ENCODE data around the gene NOL8.

The NOL8 gene

DNA sequence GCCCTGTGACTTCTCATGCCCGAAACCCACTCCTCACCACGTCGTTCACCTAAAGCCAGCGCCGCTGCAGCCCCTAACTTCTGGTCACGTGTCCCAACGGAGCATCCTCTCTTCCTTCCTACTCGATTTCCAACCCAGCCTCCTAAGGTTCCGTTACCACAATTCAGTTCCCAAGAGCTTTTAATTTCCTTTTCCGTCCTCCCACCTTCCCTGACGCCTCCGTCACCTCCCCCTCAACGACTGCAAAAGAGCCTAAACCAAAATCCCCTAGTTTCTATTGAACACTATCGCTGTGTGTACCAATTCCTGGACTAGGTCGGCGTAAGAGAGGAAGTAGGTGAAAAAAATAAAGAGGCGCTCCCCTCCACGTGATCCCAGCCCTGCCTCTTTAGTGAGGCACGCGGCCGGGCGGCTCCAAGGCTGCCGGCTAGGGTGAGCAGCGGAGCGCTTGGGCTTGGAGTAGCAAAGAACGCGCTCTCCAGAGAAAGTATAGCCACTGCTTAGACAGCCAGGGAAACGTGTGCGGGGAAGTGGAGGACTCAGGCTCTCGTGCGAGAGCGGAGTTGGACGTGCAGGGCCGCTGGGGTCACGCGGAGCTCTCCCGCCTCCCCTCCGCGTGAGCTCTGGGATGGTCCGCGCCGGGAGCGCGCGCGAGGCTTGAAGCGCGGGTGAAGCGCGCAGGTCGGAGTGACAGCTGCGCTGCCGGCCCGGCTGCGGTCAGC, at the start of gene NOL8, which contains the start of gene CENPP:
Gene NOL8 (minus strand): TSS at position 82 of the 722 bp plus-strand sequence. CDS start 1,189 bp downstream, outside the sequence.
Gene CENPP (plus strand): TSS at position 685 of the 722 bp plus-strand sequence.
- Mint-ChIP-seq H3K36me3 (ENCODE audit: low read depth) (peaks cover 37% of the 10 kb centered on the region), H3K27me3 (no peaks in the 10 kb centered on the region), H3K4me1 (ENCODE audit: low read depth) (peaks cover 40% of the 10 kb centered on the region), H3K4me3 (peak within 1 kb of the TSS; percentile 97), H3K27ac (peak within 1 kb of the TSS; percentile 99), H3K9me3 (no peaks in the 10 kb centered on the region)

DNA sequence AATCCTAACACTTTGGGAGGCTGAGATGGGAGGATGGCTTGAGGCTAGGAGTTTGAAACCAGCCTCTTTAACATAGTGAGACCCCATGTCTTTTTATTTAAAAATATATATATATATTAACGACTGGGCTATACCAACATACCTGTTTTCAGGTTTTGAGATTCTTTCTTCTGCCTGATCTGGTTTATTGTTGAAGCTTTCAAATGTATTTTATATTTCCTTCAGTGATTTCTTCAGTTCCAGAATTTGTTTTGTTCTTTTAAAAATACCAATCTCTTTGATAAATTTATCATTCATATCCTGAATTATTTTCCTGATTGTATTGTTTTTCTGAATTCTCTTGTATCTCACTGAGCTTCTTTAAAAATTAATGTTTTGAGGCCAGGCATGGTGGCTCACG, 48.0 kb upstream of the NOL8 start:
- H3K4me3 Mint-ChIP-seq: no peak overlapping the region
- no peak overlapping the region for H3K27ac Mint-ChIP-seq
- H3K4me1 Mint-ChIP-seq (ENCODE audit: low read depth): no peaks in the 10 kb centered on the region

DNA sequence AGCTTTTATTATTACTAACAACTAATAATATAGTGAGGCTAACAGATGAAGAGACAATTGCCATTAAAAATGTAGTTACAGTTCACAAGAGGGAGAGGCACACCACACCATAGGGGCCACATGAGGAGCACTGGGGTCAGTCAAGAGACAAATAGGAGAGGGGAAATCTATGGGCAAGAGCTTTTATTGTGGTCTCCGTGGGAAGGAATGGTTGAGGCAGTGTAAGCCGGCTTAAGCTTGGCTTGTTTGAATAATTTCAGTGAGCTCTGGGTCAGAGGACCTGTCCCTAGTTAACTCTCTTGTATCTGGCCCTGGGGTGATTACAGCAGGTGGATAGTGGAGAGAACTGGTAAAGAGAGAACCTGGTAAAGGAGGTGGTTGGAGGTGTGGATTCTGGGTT, 43.9 kb upstream of the NOL8 start:
- H3K9me3 Mint-ChIP-seq: peaks cover 13% of the 10 kb centered on the region
- H3K36me3 Mint-ChIP-seq (ENCODE audit: low read depth): peaks cover 47% of the 10 kb centered on the region
- no peaks in the 10 kb centered on the region for H3K27me3 Mint-ChIP-seq
- H3K4me1 Mint-ChIP-seq (ENCODE audit: low read depth): no peaks in the 10 kb centered on the region
- H3K27ac Mint-ChIP-seq: no peak overlapping the region
- no peak overlapping the region for H3K4me3 Mint-ChIP-seq

More for the DNA sequence above, 48.0 kb upstream of the NOL8 start:
- Mint-ChIP-seq H3K9me3 (peaks cover 31% of the 10 kb centered on the region), H3K36me3 (ENCODE audit: low read depth) (peaks cover 54% of the 10 kb centered on the region), H3K27me3 (no peaks in the 10 kb centered on the region)

DNA sequence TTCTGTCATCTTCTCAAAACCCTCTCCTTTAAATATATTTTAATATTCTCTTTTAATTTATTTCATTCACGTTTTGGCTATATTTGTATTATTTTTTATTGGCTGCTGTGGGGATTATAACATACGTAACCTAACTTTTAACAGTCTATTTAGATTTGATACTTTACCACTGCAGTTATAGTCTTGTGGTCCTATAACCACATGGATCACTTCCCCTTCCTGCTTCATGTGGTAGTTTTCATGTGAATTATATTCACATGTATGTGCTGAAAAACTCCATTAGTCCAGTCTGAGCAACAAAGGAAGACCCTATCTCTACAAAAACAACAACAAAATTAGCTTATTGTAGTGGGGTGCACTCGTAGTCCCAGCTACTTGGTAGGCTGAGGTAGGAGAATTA, 34.9 kb upstream of the NOL8 start:
- peaks cover 43% of the 10 kb centered on the region for H3K36me3 Mint-ChIP-seq (ENCODE audit: low read depth)
- no peaks in the 10 kb centered on the region for H3K4me1 Mint-ChIP-seq (ENCODE audit: low read depth)
- H3K27ac Mint-ChIP-seq: no peak overlapping the region
- no peak overlapping the region for H3K4me3 Mint-ChIP-seq
- peaks cover 18% of the 10 kb centered on the region for H3K9me3 Mint-ChIP-seq
- H3K27me3 Mint-ChIP-seq: no peaks in the 10 kb centered on the region

DNA sequence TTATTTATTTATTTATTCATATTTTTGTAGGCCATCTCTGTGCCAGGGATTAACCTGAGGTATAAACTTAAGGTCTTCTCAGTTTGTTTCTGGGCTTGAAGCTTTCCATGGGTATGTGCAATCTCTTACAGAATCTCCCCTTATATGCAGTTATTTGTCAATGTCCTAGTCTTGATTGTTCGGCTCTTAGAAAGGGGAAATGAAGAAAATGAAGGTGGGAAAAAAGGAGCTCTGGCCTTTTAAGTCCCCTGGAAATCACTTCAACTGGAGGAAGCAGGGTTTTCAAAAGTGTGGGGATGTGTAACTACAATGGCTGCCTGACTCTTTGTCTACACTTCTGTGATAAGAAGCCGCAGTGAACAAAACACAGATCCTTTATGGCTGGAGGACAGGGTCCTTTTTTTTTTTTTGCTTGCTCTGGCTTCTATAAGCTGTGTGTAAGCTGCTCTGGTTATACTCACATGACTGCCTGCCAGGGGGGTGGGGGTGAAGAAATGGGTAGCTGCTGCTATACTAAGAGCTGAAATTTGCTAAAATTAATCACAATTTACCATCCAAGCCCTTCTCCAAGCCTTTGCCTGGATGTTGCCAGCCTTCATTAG, 34.3 kb upstream of the NOL8 start:
- Mint-ChIP-seq H3K27ac (no peak overlapping the region), H3K27me3 (no peaks in the 10 kb centered on the region)

DNA sequence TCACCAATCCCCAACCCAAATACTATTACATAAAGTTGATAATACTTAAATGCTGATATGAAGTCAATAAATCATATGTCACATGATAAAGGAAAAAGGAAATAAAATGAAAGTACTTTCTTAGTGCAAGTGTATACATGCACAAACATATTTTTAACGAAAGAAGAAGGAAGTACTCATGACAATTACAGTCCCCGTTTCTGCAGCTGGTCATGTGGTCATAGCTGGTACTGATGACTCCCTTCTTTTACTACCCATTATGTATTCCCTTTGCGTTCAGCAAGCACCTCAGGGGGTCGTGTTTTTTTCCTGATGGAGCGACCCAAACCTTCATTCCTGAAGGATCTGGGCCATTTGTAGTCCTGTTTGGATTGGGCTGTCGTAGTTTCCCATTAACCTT, 27.9 kb upstream of the NOL8 start:
- no peak overlapping the region for H3K27ac Mint-ChIP-seq
- H3K27me3 Mint-ChIP-seq: no peaks in the 10 kb centered on the region
- peaks cover 13% of the 10 kb centered on the region for H3K4me1 Mint-ChIP-seq (ENCODE audit: low read depth)
- no peak overlapping the region for H3K4me3 Mint-ChIP-seq
- H3K36me3 Mint-ChIP-seq (ENCODE audit: low read depth): peaks cover 64% of the 10 kb centered on the region
- H3K9me3 Mint-ChIP-seq: peaks cover 23% of the 10 kb centered on the region

More for the DNA sequence above, 34.3 kb upstream of the NOL8 start:
- peaks cover 18% of the 10 kb centered on the region for H3K9me3 Mint-ChIP-seq
- no peaks in the 10 kb centered on the region for H3K4me1 Mint-ChIP-seq (ENCODE audit: low read depth)
- no peak overlapping the region for H3K4me3 Mint-ChIP-seq
- peaks cover 41% of the 10 kb centered on the region for H3K36me3 Mint-ChIP-seq (ENCODE audit: low read depth)

DNA sequence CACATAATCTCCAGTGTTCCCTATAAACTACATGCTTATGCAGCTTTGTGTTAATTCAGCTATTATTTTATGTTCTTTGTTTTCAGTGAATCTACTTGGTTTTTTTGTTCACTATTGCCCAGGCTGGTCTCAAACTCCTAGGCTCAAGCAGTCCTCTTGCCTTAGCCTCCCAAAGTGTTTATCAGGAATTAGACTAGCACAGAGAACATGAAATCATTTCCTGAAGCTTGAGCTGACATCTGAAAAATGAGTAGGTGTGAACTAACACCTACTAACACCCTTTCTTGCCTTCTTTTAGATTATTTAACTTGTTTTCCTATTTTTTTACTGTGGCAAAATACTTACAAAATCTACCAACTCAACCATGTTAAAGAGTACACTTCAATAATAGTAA, 25.6 kb upstream of the NOL8 start:
- H3K4me1 Mint-ChIP-seq (ENCODE audit: low read depth): peaks cover 13% of the 10 kb centered on the region
- peaks cover 60% of the 10 kb centered on the region for H3K36me3 Mint-ChIP-seq (ENCODE audit: low read depth)
- H3K27me3 Mint-ChIP-seq: no peaks in the 10 kb centered on the region
- no peak overlapping the region for H3K4me3 Mint-ChIP-seq
- peaks cover 11% of the 10 kb centered on the region for H3K9me3 Mint-ChIP-seq
- H3K27ac Mint-ChIP-seq: no peak overlapping the region

DNA sequence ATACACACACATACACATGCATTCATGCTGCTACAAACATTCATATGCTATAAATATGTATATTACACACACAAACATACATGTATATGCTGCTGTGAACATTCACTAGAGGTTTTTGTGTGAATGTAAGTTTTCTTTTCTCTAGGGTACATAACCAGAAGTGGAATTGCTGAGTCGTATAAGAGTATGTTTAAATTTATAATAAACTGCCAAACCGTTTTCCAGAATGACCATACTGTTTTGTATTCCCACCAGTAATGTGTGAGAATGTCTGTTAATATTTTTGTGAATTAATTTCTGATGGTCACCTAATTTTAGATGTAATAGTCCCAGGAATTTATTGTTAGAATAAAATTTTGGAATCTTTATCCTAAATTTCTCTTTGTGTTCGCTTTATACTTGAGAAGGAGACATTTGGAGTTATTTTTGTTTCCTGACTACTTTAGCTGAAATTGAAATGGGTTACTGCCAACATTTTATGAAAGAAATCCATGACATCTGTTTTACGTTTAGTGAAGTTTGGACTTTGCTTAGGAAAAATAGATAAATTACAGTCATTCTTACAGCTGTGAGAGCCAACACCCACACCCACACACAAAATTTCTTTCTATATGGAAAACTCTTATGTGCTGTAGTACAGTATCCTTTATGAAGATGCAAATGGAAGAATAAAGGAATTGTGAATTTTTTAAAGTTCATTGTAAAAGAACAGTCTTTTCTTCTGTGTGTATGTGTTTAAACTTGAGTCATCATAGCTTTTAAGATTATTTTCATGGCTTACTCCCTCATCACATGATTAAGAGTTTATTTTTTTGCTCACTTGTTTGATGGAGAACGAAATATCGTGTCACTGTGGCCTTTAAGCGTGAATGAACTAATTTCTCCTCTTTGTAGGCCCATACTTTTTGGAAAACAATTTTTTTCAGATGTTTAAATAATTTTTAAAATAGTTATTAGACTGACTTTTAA, 24.9 kb upstream of the NOL8 start:
- H3K4me1 Mint-ChIP-seq (ENCODE audit: low read depth): peaks cover 13% of the 10 kb centered on the region
- H3K36me3 Mint-ChIP-seq (ENCODE audit: low read depth): peaks cover 56% of the 10 kb centered on the region
- no peak overlapping the region for H3K27ac Mint-ChIP-seq
- H3K4me3 Mint-ChIP-seq: no peak overlapping the region
- no peaks in the 10 kb centered on the region for H3K27me3 Mint-ChIP-seq
- peaks cover 11% of the 10 kb centered on the region for H3K9me3 Mint-ChIP-seq

DNA sequence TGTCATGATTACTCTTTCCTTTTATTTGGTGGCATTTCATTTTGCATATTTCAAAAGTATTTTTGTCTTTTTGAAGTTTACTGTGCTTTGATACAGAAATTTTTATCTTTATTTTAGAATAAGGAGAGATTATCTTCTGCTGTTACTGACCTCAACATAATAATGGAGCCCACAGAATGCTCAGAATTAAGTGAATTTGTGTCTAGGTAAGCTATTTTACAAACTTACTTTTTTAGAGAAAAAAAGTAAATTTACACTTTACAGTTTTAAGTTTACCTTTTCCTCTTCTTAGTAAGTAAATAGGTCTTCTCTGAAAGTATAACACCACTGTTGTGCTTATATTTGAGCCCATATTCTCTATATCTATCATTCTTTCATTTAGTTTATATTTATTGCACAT, 20.4 kb upstream of the NOL8 start:
- no peaks in the 10 kb centered on the region for H3K9me3 Mint-ChIP-seq
- peaks cover under 1% of the 10 kb centered on the region for H3K4me1 Mint-ChIP-seq (ENCODE audit: low read depth)
- H3K27ac Mint-ChIP-seq: no peak overlapping the region
- peaks cover 42% of the 10 kb centered on the region for H3K36me3 Mint-ChIP-seq (ENCODE audit: low read depth)
- no peak overlapping the region for H3K4me3 Mint-ChIP-seq
- H3K27me3 Mint-ChIP-seq: no peaks in the 10 kb centered on the region

DNA sequence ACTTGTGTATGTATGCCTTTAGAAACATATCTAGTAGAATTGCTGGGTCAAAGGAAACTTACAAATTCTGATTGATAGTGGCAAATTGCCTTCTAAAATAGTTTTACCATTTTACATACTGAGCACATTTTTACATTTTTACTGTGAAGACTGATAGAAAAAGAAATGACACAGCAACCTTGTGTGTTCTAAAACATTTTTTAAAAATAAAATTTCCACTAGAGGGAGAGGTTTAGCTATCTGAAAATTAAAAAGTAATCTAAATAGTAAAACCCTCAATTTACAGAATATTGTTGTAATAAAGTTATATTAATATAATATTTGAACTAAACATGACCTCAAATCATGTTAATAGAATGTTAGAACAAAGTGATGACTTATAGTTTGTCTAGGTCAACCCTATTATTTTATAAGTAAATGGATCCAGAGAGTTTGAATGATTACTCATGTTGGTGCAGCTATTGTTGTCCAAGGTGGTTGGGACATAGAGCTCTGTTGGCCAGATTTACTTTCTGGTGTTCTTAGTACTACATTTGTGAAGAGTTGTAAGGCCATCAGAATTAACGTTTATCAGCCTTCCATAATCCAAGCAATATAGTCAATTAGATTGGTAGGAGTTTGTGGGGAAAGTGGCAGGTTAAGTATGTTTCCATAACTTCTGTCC, 17.8 kb upstream of the NOL8 start:
- H3K27ac Mint-ChIP-seq: no peak overlapping the region
- peaks cover 47% of the 10 kb centered on the region for H3K36me3 Mint-ChIP-seq (ENCODE audit: low read depth)
- no peaks in the 10 kb centered on the region for H3K4me1 Mint-ChIP-seq (ENCODE audit: low read depth)
- no peaks in the 10 kb centered on the region for H3K9me3 Mint-ChIP-seq
- no peaks in the 10 kb centered on the region for H3K27me3 Mint-ChIP-seq
- no peak overlapping the region for H3K4me3 Mint-ChIP-seq

DNA sequence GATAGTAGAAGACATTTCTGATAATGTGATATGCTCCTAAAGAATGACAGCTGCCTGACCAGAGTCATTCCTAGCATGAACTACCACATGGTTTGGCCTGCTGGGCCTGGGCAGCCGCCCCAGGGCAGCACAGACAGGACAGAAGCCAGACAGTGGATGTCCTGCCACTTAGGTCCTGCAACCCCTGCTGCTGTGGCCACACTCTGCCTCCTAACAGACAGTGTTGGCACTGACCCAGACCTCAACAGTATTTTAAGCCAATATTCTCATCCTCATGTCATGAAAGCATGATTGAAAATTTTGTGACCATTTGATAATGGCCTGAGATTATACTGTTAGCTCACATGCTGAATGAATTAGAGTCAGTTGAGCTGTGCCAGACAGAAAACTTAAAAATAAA, 16.4 kb upstream of the NOL8 start:
- H3K9me3 Mint-ChIP-seq: no peaks in the 10 kb centered on the region
- no peak overlapping the region for H3K27ac Mint-ChIP-seq
- no peaks in the 10 kb centered on the region for H3K4me1 Mint-ChIP-seq (ENCODE audit: low read depth)
- H3K27me3 Mint-ChIP-seq: no peaks in the 10 kb centered on the region
- peaks cover 46% of the 10 kb centered on the region for H3K36me3 Mint-ChIP-seq (ENCODE audit: low read depth)
- H3K4me3 Mint-ChIP-seq: no peak overlapping the region

DNA sequence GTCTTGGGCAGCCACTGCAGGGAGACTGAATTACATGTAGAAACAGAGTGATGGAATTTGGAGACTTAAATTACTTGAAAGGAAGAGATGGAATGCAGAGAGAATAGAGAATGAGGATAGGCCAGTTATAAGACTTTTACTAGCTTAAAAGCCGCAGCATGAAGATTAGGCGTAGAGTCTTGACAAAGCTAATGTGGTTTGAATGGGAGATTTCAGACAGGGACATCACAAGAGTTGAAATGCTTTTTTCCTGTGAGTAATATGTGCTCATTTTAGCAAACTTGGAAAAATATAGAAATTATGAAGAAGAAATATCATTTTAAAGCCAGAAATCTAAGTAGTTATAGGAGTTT, 8.1 kb upstream of the NOL8 start:
- H3K27me3 Mint-ChIP-seq: no peaks in the 10 kb centered on the region
- H3K4me3 Mint-ChIP-seq: no peak overlapping the region
- H3K4me1 Mint-ChIP-seq (ENCODE audit: low read depth): peaks cover 3% of the 10 kb centered on the region
- H3K36me3 Mint-ChIP-seq (ENCODE audit: low read depth): peaks cover 49% of the 10 kb centered on the region
- no peaks in the 10 kb centered on the region for H3K9me3 Mint-ChIP-seq
- no peak overlapping the region for H3K27ac Mint-ChIP-seq

DNA sequence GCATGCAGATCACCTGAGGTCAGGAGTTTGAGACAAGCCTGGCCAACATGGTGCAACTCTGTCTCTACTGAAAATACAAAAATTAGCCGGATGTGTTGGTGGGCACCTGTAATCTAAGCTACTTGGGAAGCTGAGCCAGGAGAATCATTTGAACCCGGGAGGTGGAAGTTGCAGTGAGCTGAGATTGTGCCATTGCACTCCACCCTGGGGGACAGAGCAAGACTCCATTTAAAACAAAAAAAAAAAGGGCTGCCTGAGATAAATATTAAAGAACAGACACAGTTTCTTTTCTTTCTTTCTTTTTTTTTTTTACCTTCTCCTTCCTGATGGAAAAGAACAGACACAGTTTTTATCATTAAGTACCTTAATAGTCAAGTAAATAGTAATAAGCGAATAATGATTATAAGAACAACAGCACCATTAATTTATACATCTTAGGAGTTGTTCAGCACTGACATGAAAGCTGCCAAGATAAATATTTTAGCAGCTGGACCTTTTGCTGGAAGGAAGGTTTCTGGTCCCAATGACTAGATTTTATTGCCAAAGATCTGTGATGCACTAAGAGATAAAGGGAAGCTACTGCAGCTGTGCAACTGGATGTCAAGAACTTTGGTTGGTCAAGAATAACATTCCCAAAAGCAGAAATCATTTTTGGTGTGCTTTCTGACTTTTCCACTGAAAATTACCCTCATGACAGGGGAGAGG, 7.6 kb upstream of the NOL8 start:
- Mint-ChIP-seq H3K4me1 (ENCODE audit: low read depth) (peaks cover 8% of the 10 kb centered on the region), H3K9me3 (no peaks in the 10 kb centered on the region), H3K4me3 (no peak overlapping the region), H3K27ac (no peak overlapping the region), H3K36me3 (ENCODE audit: low read depth) (peaks cover 47% of the 10 kb centered on the region), H3K27me3 (no peaks in the 10 kb centered on the region)

DNA sequence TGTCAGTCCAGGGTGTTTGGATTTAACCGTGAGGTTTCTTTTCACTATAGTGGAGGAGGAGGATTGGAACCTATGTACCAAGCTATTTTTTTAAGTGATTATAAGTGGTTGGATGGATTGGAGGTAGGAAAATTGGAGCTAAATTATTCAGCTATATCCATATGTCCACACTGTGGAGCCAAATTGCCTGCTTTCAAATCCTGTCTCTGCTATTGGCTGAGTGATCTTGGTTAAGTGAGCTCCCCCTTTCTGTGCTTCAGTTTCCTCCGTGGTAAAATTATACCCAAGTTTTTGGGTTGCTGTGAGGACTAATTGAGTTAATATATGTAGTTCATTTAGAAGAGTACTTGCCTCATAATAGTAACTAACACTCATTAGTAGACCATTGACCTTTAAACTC, 3.1 kb upstream of the NOL8 start:
- no peak overlapping the region for H3K27ac Mint-ChIP-seq
- no peaks in the 10 kb centered on the region for H3K9me3 Mint-ChIP-seq
- no peaks in the 10 kb centered on the region for H3K27me3 Mint-ChIP-seq
- H3K4me1 Mint-ChIP-seq (ENCODE audit: low read depth): peaks cover 33% of the 10 kb centered on the region
- H3K4me3 Mint-ChIP-seq: no peak overlapping the region
- H3K36me3 Mint-ChIP-seq (ENCODE audit: low read depth): peaks cover 27% of the 10 kb centered on the region

Data from stimulated activated naive CD8-positive, alpha-beta T cell treated with anti-CD3 and anti-CD28 coated beads, Interleukin-15, Interleukin-2, amounts not matched to agents 100 ng/mL and 50 ng/mL, for 24 hours (primary cell).